LNCAP (cell line): ENCODE results near the gene HS6ST2.
A peak's percentile ranks its signal among the peaks of the same experiment; 100 is the strongest.

Experiments
- CTCF ChIP-seq: fragments of 450-650 bp; IDR thresholded peaks from 2 replicates; pipeline ENCODE4 v1.5.1; 2017; ENCODE audit warnings: mild to moderate bottlenecking

Gene HS6ST2

GRCh38 chrX:132615391-132616131 lies 342.9 kb downstream of the HS6ST2 start:
- TF ChIP-seq CTCF, result peak; percentile 54; the same call in 1 of the 2 replicates

- peak; percentile 42; the same call in 1 of the 2 replicates for TF ChIP-seq CTCF
These were observed 344.1 kb downstream of the HS6ST2 start for GRCh38 chrX:132614297-132614696.

GRCh38 chrX:132613801-132614200 lies 344.6 kb downstream of the HS6ST2 start:
- TF ChIP-seq CTCF, result no peak

- peak; percentile 68 for TF ChIP-seq CTCF
These were observed 345.4 kb downstream of the HS6ST2 start for GRCh38 chrX:132612821-132613564.

- TF ChIP-seq CTCF, result no peak
These were observed 347.9 kb downstream of the HS6ST2 start for GRCh38 chrX:132610536-132610935.

- no peak for TF ChIP-seq CTCF
These were observed 349.0 kb downstream of the HS6ST2 start for GRCh38 chrX:132609362-132609848.

GRCh38 chrX:132603700-132604286 lies 354.6 kb downstream of the HS6ST2 start:
- TF ChIP-seq CTCF, result no peak
